ELF-1 (cell line): ENCODE measurements around the gene AAK1.
A peak's percentile ranks its signal among the peaks of the same experiment; 100 is the strongest.
"Not testable (repeated sequence)": the region's sequence is repeated elsewhere in the genome, so short reads cannot be mapped to it uniquely, and the experiment has no call there.

Source experiments
- DNase-seq: peaks from one replicate; pipeline ENCODE4 v3.0.0-alpha.2; 2016; ENCODE audit warnings: low read depth, low spot score

The AAK1 gene

GRCh38 chr2:69453475-69454129, 189.9 kb downstream of the AAK1 start:
- DNase-seq = no peak

- no peak for DNase-seq
Measured at GRCh38 chr2:69452687-69453086, 190.9 kb downstream of the AAK1 start.

- DNase-seq = peak; percentile 56
Measured at GRCh38 chr2:69450735-69451416, 192.7 kb downstream of the AAK1 start.

GRCh38 chr2:69449906-69450305, 193.6 kb downstream of the AAK1 start:
- peak; percentile 28 for DNase-seq

- not testable (repeated sequence) for DNase-seq
Measured at GRCh38 chr2:69443673-69444072, 199.9 kb downstream of the AAK1 start.

- not testable (repeated sequence) for DNase-seq
Measured at GRCh38 chr2:69439499-69439898, 204.0 kb downstream of the AAK1 start.

GRCh38 chr2:69438580-69438979, 205.0 kb downstream of the AAK1 start:
- no peak for DNase-seq

GRCh38 chr2:69437751-69438154, 205.8 kb downstream of the AAK1 start:
- no peak for DNase-seq

- DNase-seq = peak; percentile 98
Measured at GRCh38 chr2:69436938-69437750, 206.4 kb downstream of the AAK1 start, which contains the start of gene NFU1. TSS of gene NFU1 (minus strand) at chr2:69437435. CDS start at chr2:69437422, 13 bp downstream.

- no peak for DNase-seq
Measured at GRCh38 chr2:69436596-69436937, 207.0 kb downstream of the AAK1 start.

GRCh38 chr2:69434753-69435152, 208.8 kb downstream of the AAK1 start:
- DNase-seq = no peak

GRCh38 chr2:69429491-69430183, 213.9 kb downstream of the AAK1 start:
- no peak for DNase-seq

- no peak for DNase-seq
Measured at GRCh38 chr2:69428981-69429380, 214.6 kb downstream of the AAK1 start.

GRCh38 chr2:69424419-69424818, 219.1 kb downstream of the AAK1 start:
- DNase-seq = no peak

- DNase-seq = no peak
Measured at GRCh38 chr2:69422198-69422597, 221.3 kb downstream of the AAK1 start.

GRCh38 chr2:69419111-69419510, 224.4 kb downstream of the AAK1 start:
- not testable (repeated sequence) for DNase-seq

GRCh38 chr2:69416147-69416546, 227.4 kb downstream of the AAK1 start:
- DNase-seq = no peak
